HG03175 (cell line): Measurements from ENCODE around the gene TBXAS1.

Experiments used
- ATAC-seq: cut with Tn5 transposase; IDR thresholded peaks from one replicate; pipeline ENCODE4 v1.9.1; 2021; ENCODE audit warnings: mild to moderate bottlenecking, moderate library complexity; ENCODE audit not compliant: unreplicated experiment

TBXAS1 gene

GRCh38 chr7:139995017-139995915, 166.2 kb downstream of the TBXAS1 start:
- no peak for ATAC-seq

DNA sequence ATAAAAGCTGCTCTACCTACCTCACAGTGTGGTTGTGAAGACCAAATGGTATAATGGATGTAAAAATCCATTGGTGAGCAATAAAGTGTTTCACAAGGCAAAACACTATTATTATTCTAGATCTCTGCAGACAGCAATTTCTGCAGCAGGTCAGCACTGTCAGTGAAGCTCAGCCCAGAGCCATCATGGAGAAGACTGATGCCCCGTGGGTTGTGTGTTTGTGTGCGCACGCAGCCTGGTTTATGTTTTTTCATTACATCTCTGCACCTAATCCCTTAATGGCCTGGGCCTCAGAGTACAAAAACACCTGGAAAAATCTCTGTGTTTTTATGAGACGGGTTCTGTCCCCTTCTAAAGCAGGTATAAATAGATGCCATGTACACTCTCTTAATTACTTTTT, 169.5 kb downstream of the TBXAS1 start:
- ATAC-seq, result no peak

- no peak for ATAC-seq
Observed at GRCh38 chr7:139999516-139999915, 170.5 kb downstream of the TBXAS1 start.

- ATAC-seq, result no peak
Observed at GRCh38 chr7:140000666-140001268, 171.7 kb downstream of the TBXAS1 start.

DNA sequence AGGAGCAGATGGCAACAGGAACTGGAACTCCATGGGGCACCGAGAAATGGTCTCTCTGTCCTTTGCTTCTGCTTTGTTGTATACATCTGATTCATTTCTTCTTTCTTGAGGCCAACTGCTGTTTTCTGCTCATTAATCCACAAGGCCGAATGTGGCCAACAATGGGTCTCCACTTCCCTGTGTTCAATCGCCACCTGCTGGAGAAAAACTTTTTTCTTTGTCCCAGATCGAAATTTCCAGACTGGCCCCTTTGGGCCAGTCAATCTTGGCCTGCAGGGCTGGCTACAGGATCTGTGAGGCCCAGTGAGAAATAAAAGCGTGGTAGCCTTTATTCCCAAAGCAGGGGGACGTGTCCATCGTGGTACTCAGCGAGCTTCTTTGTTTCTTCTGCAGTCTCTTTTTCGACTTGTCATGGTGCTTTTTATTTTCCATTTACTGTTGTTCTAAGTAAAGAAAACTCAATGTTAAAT, 174.9 kb downstream of the TBXAS1 start:
- ATAC-seq, result no peak

DNA sequence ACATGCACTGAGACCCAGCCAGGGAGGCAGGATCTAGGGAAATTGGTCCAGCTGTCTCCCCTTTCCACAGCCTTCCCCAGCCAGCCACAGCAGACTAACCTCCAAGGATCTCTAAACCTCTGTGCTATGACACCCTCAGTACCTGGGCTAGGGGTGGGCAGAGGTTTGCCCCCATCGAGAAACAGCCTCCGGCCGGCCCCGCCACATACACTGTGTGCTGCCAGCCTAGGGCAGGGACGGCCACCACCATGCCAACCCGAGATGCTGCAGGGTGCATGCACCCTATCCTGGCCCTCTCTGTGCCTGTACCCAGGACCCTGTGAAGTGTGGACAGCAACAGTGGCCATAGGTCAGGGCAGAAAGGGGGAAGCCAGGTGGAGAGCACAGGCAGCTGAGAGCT, 175.6 kb downstream of the TBXAS1 start:
- ATAC-seq, result no peak

GRCh38 chr7:140005341-140005740, 176.3 kb downstream of the TBXAS1 start:
- no peak for ATAC-seq

DNA sequence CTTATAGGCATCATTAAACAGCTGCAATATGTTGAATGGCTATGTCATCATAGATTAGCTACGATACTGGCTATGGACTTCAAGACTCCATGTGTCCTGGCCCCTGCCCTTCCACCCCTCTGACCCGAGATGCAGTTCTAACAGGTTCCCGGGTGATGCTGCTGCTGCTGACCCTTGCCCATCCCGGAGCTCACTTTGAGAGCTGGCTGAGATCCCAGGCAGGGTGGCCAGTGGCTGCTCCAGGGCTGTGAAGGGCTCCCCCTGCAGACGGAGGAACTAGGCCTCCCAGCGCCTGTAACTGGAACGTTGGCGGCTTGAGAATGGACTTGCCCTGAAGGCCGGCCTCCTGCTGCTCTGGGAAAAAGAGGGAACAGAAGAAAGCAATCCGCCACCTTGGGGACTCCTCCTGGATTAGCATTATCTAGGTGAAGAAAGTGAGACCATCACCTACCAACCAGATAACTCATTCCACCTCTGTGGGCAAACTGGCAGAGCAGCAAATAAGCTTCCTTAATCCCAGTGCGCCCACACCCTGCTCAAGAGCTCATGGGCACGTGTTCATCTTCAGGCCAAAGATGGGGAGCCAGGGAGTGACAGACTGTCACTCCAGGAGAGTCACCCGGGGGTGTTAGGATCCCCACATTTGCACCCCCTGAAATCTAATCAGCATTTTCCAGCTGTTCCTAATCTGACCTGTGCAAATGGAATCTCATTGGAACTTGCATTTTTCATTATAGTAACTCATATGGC, 176.9 kb downstream of the TBXAS1 start:
- no peak for ATAC-seq

DNA sequence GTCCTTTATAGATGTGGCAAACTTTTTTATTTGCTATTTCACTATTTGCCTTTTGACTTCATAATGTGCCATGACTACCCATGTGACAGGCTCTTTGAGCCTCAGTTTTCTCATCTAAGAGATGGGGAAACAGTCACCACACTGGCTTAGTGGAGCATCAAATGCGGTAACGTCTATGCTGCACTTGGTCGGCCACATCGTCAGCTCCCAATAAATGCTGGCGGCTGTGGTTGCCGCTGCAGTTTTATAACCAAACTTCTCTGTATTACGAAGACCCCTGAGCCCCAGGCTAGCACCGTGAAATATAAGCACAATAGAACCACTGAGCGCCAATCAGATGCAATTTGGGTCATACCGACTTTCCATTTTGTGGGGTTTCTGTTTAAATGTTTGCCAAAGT, 177.5 kb downstream of the TBXAS1 start:
- no peak for ATAC-seq

DNA sequence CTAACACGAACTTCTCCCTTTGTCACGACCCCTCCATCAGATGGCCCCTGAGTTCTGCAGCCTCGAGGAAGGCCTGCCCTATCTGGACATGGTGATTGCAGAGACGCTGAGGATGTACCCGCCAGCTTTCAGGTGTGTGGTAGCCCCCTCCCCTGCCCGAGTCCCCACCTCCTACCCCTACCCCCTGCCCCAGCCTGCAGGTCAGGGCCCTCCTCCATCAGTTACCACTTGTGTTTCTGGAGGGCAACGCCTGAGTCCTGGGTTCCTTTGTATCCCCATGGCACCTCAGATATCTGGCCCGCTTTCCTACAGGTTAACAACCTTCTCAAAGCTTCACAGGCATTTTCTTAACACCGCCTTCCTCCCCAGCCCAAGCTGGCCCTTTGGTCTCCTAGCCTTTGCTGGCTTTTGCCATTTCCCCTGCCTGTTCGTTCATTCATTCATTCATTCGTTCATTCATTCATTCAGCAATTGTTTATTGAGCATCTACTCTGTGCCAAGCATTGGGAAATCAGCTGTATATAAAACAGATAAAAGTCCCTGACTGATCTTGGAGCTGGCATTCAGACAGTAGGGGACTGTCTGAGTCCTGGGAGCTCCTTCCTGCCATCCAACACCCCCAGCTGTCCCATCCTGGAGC, 178.1 kb downstream of the TBXAS1 start:
- ATAC-seq, result no peak

DNA sequence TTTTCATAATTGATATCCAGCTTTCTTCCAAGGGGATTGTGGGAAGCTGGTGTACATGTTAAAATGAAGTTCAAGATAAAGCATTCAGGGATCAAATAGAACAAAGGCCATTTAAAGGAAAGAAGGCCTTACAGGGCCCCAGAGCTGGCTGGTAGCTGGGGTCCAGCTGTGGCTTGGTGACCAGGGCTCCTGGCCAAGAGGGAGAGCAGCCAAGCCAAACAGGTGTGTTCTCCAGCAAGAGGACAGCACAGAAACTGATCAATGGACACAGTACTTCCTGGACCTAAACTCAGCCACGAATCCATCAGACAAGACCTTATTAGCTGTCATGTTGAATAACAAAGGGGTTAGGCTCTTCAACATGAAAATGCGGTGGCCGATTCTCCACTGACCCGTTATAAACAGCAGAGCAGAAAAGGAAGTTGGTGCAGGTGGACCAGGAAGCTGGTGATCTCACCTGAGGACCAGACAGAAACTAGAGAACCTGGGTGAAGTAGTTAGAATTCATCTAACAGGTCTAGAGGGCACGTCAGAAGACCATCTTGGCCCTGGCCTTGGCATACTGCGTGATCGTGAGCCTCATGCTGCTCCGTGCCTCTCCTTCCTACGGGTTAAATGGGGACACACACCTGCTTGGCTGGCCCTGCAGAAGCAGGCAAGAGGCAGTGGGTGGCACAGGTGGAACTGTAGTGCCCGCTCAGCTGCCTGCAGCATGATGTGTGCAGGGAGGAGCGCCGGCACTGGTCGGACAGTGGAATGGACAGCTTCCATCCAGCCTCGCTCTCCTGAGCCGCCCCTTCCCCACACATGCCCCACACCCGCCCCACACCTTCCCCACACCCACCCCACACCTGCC, 179.9 kb downstream of the TBXAS1 start:
- ATAC-seq, result no peak

DNA sequence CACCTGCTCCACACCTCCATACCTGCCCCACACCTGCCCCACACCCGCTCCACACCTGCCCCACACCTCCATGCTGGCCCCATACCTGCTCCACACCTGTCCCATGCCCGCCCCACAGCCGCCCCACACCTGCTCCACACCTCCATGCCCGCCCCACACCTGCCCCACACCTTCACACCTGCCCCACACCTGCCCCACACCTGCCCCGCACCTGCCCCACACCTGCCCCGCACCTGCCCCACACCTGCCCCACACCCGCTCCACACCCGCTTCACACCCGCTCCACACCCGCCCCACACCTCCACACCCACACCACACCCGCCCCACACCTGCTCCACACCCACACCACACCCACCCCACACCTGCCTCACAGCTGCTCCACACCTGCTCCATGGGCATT, 180.7 kb downstream of the TBXAS1 start:
- no peak for ATAC-seq

- ATAC-seq, result no peak
Observed at GRCh38 chr7:140010194-140010895, 181.3 kb downstream of the TBXAS1 start.

DNA sequence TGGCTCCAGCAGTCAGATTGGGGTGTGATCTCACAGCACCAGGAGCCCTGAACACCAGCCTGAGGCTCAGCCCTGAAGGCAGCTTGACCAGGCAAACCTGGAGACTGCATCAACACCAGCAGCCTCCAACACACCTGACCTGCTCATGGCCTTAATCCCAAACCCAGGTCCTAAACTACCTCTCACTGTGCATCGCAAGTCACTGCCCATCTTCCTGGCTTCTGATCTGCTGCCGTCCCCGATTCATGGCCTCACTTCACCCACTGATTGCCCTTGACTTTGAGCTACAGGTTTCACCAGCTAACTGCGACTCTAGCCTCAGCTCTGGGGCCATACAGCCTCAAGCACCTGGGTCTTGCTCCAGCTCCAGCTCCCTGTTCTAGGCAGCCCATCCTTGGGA, 184.6 kb downstream of the TBXAS1 start:
- no peak for ATAC-seq

GRCh38 chr7:140014123-140014522, 185.1 kb downstream of the TBXAS1 start:
- ATAC-seq, result no peak

- ATAC-seq, result no peak
Observed at GRCh38 chr7:140015471-140015970, 186.5 kb downstream of the TBXAS1 start.

DNA sequence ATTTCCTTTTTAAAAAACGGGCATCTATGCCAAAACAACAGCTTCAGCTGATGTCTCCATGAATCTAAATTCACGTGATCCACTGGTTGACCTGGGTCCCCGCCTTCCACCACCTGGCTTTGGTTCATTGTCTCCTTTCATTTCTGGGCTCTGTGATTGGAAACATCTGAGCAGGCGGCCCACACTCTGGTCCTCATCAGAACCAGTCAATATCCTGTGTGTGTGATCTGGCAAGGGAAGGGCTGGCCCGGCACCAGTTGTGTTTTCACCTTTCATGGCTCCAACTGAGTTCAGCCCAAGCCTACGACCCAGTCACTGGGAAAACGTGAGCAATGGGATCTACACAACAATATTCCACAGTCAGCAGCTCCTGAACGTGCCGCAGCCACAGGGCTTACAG, 187.5 kb downstream of the TBXAS1 start:
- ATAC-seq, result no peak

DNA sequence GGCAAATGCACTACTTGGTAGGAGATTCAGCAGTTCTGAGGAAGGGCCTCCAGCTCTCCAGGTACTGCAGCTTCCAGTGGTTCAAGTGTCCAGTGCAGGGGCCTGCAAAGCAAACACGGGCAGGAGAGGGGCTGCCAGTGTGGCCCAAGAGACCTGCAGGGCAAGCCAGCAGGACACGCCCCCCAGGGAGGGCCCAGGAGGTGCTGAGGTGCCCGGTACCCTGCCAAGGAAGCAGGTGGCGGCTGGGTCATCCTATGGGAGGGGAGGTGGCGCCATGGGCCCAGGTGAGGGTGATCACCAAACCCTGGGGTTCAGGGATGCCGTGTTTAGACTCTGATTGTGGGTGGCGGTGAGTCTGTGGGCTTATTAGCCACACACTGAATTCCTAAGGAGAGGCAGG, 188.0 kb downstream of the TBXAS1 start:
- no peak for ATAC-seq

DNA sequence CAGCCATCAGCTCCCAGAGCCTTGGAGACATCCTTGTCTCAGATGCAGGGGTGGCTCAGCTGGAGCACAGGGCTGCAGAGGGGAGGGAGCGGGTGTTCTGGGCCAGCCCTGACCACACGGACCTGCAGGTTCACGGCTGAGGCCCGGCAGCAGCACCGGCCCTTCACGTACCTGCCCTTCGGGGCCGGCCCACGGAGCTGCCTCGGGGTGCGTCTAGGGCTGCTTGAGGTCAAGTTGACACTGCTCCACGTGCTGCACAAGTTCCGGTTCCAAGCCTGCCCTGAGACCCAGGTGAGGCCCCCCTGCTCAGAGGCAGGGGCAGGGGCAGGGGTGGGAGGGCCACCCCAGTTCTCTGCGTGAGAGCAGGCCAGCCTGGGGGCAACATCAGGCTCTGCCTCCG, 188.5 kb downstream of the TBXAS1 start:
- ATAC-seq, result no peak
